Activated CD8-positive, alpha-beta T cell treated with anti-CD3 and anti-CD28 coated beads for 36 hours (primary cell): ENCODE data around the gene CLN6. TPM values are rescaled to one million over a fixed set of nuclear protein-coding genes. Genes with fewer than 3 reads are reported as not detected.
"Not testable (repeated sequence)": the region's sequence is repeated elsewhere in the genome, so short reads cannot be mapped to it uniquely, and the experiment has no call there.

Source experiments
- ATAC-seq: fragments of 200-7000 bp; cut with Tn5 transposase; one replicate; pipeline ENCODE4 v1.10.0; 2021; ENCODE audit warnings: mild to moderate bottlenecking, moderate library complexity
- CTCF ChIA-PET: fragments of 350-600 bp; sonication (Branson Sonifier 250); formaldehyde crosslinking; loops from one replicate; lab custom pipeline; 2021; ENCODE audit warnings: antibody characterized with exemption; lab: Charles Lee
- POLR2A ChIA-PET: fragments of 350-600 bp; sonication (Branson Sonifier 250); formaldehyde crosslinking; loops from one replicate; lab custom pipeline; 2021; ENCODE audit warnings: antibody characterized with exemption; lab: Charles Lee
- DNase-seq: peaks from one replicate; pipeline ENCODE4 v3.0.0-alpha.2; 2020
- H3K27ac Mint-ChIP-seq: one replicate; pipeline ENCODE4 v1.8.0; 2021; ENCODE audit warnings: mild to moderate bottlenecking, mixed read lengths
- H3K27me3 Mint-ChIP-seq: one replicate; pipeline ENCODE4 v1.8.0; 2021; ENCODE audit warnings: mixed read lengths
- H3K36me3 Mint-ChIP-seq: one replicate; pipeline ENCODE4 v1.8.0; 2021; ENCODE audit warnings: low read depth, mixed read lengths
- H3K4me1 Mint-ChIP-seq: one replicate; pipeline ENCODE4 v1.8.0; 2021; ENCODE audit warnings: low read depth, mixed read lengths
- H3K4me3 Mint-ChIP-seq: one replicate; pipeline ENCODE4 v1.8.0; 2021; ENCODE audit warnings: mild to moderate bottlenecking, moderate library complexity, mixed read lengths
- H3K9me3 Mint-ChIP-seq: one replicate; pipeline ENCODE4 v1.8.0; 2021; ENCODE audit warnings: mixed read lengths
- intact Hi-C: fragments of 100-400 bp; cut with micrococcal nuclease; formaldehyde crosslinking; loops from one replicate; pipeline ENCODE4 v1.10.0; 2022
- total RNA-seq, 2 experiments: library from RNA; stranded (reverse); gene quantifications; one replicate each; pipeline ENCODE4 v1.2.3, GENCODE V29; 2021
- TF ChIP-seq, protein P1 (sequence below): fragments of 200-600 bp; IDR thresholded peaks from one replicate; pipeline ENCODE4 v1.8.0; 2022; ENCODE audit warnings: antibody characterized with exemption, mild to moderate bottlenecking

Gene CLN6
- total RNA-seq, 2 experiments from 2014 or later: 43.1 to 47.2 TPM

DNA sequence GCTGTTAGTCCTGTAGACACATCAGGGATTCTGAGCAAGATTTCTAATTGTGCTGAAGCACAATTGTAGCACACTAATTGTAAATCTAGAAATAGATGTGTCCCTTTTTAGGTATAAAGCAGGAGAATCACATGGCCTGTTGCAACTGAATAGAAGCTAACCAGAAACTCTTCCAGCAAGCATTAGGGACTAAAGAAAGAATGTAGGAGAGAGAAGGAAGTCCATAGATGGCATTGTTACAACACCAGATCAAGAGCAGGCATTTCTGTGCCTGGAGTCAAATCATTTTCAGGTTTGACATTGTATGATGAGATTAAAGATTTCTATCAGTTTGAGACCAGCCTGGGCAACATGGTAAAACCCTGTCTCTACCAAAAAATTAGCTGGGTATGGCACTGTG is 51.8 kb downstream of the CLN6 start:
- DNase-seq: no peak
- no peak overlapping the region for H3K4me3 Mint-ChIP-seq
- ChIA-PET CTCF (interaction anchor here (1.2 kb wide), 1 partner anchor 25 kb away, joined by 3 read pairs; no protein-coding TSS in a partner anchor), POLR2A (no interaction called here)
- H3K4me1 Mint-ChIP-seq: peaks cover 6% of the 10 kb centered on the region
- intact Hi-C loops: no loop called here
- TF ChIP-seq, protein P1, sequence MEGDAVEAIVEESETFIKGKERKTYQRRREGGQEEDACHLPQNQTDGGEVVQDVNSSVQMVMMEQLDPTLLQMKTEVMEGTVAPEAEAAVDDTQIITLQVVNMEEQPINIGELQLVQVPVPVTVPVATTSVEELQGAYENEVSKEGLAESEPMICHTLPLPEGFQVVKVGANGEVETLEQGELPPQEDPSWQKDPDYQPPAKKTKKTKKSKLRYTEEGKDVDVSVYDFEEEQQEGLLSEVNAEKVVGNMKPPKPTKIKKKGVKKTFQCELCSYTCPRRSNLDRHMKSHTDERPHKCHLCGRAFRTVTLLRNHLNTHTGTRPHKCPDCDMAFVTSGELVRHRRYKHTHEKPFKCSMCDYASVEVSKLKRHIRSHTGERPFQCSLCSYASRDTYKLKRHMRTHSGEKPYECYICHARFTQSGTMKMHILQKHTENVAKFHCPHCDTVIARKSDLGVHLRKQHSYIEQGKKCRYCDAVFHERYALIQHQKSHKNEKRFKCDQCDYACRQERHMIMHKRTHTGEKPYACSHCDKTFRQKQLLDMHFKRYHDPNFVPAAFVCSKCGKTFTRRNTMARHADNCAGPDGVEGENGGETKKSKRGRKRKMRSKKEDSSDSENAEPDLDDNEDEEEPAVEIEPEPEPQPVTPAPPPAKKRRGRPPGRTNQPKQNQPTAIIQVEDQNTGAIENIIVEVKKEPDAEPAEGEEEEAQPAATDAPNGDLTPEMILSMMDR: no peak
- no peaks in the 10 kb centered on the region for H3K9me3 Mint-ChIP-seq
- no peak for ATAC-seq
- H3K27ac Mint-ChIP-seq: no peak overlapping the region
- H3K36me3 Mint-ChIP-seq: peaks cover 25% of the 10 kb centered on the region
- no peaks in the 10 kb centered on the region for H3K27me3 Mint-ChIP-seq

DNA sequence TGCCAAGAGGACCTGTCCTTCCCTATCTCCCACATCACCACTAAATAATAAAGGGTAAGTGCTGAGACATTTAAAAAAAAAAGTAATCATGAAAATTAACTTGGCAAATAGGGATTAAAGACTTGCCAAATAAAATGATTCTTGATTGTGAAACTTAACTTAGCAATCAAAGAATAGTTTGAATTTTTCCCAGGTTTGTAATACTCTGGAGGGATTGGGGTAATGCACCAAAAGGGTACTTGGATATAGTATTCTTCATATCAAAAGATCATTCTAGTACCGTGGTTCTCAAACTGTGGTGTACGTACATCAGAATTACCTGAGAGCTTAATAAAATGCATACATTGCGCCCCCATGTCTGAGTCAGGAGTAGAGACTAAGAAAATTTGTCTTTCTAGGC is 52.9 kb downstream of the CLN6 start:
- peaks cover 6% of the 10 kb centered on the region for H3K4me1 Mint-ChIP-seq
- H3K27ac Mint-ChIP-seq: no peak overlapping the region
- H3K4me3 Mint-ChIP-seq: no peak overlapping the region
- DNase-seq (no peak), ATAC-seq (no peak)
- CTCF ChIA-PET: no interaction called here
- intact Hi-C loops: no loop called here
- peaks cover 30% of the 10 kb centered on the region for H3K36me3 Mint-ChIP-seq
- TF ChIP-seq, protein P1: no peak
- POLR2A ChIA-PET: interaction anchor here (1.4 kb wide), 1 partner anchor 9 kb away, joined by 3 read pairs; no protein-coding TSS in a partner anchor
- H3K9me3 Mint-ChIP-seq: no peaks in the 10 kb centered on the region
- H3K27me3 Mint-ChIP-seq: no peaks in the 10 kb centered on the region

DNA sequence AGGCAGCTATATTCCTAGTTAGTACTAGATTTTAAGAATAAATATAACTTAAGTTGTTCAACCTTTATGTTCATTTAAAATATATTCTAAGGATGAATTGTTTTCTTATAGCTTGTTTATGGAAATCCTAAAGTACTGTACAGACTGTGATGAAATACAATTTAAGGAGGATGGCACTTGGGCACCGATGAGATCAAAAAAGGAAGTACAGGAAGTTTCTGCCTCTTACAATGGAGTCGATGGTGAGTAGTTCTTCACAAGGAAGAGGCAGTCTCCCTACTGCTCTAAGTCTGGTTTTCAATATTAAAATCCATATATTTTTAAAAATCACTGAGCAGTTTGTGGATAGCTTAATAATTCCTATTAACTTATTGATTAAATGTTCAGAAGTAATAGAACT is 54.0 kb downstream of the CLN6 start:
- no peaks in the 10 kb centered on the region for H3K9me3 Mint-ChIP-seq
- DNase-seq (no peak), ATAC-seq (no peak)
- no peak overlapping the region for H3K4me3 Mint-ChIP-seq
- H3K27me3 Mint-ChIP-seq: no peaks in the 10 kb centered on the region
- ChIA-PET POLR2A (interaction anchor here (1.4 kb wide), 1 partner anchor 8 kb away, joined by 3 read pairs; no protein-coding TSS in a partner anchor), CTCF (interaction anchor here (1.0 to 1.5 kb wide), 2 partner anchors 18 to 57 kb away, joined by 3 read pairs; no protein-coding TSS in a partner anchor)
- H3K27ac Mint-ChIP-seq: no peak overlapping the region
- TF ChIP-seq, protein P1: no peak
- peaks cover 6% of the 10 kb centered on the region for H3K4me1 Mint-ChIP-seq
- intact Hi-C loops: no loop called here
- peaks cover 28% of the 10 kb centered on the region for H3K36me3 Mint-ChIP-seq

DNA sequence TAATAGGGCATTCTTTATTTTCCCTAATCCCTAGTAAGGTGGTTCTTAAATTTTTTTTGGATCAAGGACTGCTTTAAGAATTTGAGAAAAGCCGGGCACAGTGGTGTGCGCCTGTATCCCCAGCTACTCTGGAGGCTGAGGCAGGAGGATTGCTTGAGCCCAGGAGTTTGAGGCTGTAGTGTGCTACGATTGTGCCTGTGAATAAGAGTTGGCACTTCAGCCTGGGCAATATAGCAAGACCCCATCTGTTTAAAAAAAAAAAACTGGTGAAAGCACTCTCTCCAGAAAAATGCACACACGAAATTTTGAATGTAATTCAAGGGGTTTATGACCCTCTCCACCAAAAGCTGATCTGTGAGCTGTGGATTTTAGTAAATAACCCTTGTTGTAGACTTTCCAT is 56.4 kb downstream of the CLN6 start:
- POLR2A ChIA-PET: interaction anchor here (0.9 kb wide), 1 partner anchor 117 kb away, joined by 3 read pairs; no protein-coding TSS in a partner anchor
- CTCF ChIA-PET: no interaction called here
- peaks cover 29% of the 10 kb centered on the region for H3K36me3 Mint-ChIP-seq

DNA sequence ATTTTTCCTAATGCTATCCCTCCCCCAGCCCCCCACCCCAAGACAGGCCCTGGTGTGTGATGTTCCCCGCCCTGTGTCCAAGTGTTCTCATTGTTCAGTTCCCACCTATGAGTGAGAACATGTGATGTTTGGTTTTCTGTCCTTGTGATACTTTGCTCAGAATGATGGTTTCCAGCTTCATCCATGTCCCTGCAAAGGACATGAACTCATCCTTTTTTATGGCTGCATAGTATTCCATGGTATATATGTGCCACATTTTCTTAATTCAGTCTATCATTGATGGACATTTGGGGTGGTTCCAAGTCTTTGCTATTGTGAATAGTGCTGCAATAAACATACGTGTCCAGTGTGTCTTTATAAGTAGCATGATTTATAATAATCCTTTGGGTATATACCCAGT is 57.5 kb downstream of the CLN6 start:
- H3K27ac Mint-ChIP-seq, H3K4me3 Mint-ChIP-seq, POLR2A ChIA-PET, H3K9me3 Mint-ChIP-seq, ATAC-seq, H3K27me3 Mint-ChIP-seq, H3K4me1 Mint-ChIP-seq, DNase-seq, intact Hi-C loops, CTCF ChIA-PET: not testable (repeated sequence)
- peaks cover 26% of the 10 kb centered on the region for H3K36me3 Mint-ChIP-seq

More for the DNA sequence above, 56.4 kb downstream of the CLN6 start:
- H3K4me3 Mint-ChIP-seq: no peak overlapping the region
- H3K9me3 Mint-ChIP-seq: no peaks in the 10 kb centered on the region
- TF ChIP-seq, protein P1: no peak
- ATAC-seq (no peak), DNase-seq (no peak)
- no peaks in the 10 kb centered on the region for H3K27me3 Mint-ChIP-seq
- peaks cover 4% of the 10 kb centered on the region for H3K4me1 Mint-ChIP-seq
- intact Hi-C loops: no loop called here
- H3K27ac Mint-ChIP-seq: no peak overlapping the region
